ENCODE measurements around the gene LLGL2. TPM values are rescaled to one million over a fixed set of nuclear protein-coding genes. Genes with fewer than 3 reads are reported as not detected.
A peak's percentile ranks its signal among the peaks of the same experiment; 100 is the strongest.

The LLGL2 gene
- total RNA-seq, 4 donors from 2014 or later, result 40.0 to 101 (median 67.3) TPM

DNA sequence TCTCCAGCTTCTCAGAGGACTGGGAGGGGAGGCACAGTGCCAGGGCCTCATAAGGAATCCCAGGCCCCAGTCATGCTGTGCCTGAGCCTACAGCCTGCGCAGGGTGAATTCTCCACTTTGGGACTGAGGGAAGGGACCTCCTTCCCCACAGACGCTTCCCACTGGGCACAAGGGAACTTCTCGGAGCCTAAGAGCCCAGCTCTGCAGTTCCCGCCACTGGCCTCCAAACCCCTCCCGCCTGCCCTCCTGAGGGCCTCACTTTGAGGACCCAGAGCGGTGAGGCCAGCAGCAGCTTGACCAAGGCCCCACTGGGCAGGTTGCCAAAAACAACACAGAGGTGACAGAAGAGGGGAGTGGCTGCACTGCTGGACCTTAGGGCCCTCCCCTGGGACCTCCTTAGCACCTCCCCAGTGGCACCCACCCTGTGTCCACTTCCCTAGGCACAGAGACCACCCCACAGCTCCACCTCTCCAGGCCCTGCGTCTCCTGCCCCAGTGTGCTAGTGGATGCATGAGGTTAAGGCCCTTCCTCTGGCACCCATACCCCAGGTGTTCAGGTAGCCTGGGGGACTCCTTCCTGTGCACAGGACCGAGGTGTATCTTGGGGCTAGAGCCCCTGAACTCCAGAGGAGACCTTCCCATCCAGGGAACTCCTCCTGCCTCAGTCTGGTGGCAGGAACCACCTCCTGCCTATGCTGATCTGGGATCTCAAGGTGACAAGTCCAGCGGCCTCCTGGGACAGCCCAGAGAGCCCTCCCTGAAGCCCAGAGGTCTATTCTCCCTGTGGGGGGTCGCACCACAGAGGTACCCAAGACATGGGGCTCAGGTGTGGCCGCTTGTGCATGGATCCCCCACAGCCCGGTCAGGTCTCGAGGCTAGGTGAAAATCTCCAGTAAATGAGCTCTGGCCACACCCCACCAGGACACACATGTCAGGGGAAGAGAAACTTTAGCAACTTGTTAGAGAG, 13.6 kb upstream of the LLGL2 start:
- TF ChIP-seq, protein P1, sequence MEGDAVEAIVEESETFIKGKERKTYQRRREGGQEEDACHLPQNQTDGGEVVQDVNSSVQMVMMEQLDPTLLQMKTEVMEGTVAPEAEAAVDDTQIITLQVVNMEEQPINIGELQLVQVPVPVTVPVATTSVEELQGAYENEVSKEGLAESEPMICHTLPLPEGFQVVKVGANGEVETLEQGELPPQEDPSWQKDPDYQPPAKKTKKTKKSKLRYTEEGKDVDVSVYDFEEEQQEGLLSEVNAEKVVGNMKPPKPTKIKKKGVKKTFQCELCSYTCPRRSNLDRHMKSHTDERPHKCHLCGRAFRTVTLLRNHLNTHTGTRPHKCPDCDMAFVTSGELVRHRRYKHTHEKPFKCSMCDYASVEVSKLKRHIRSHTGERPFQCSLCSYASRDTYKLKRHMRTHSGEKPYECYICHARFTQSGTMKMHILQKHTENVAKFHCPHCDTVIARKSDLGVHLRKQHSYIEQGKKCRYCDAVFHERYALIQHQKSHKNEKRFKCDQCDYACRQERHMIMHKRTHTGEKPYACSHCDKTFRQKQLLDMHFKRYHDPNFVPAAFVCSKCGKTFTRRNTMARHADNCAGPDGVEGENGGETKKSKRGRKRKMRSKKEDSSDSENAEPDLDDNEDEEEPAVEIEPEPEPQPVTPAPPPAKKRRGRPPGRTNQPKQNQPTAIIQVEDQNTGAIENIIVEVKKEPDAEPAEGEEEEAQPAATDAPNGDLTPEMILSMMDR (IDR thresholded peaks at IDR 0.05), result no peak
- TF ChIP-seq POLR2A (IDR thresholded peaks at IDR 0.05), result no peak
- Histone ChIP-seq H3K36me3 (peaks cover 1 to 24% (median 5%) of the 10 kb centered on the region in 3 donors), H3K27me3 (no peaks in the 10 kb centered on the region), H3K9me3 (no peaks in the 10 kb centered on the region), H3K4me1 (peaks cover 29 to 92% (median 51%) of the 10 kb centered on the region in 3 donors), H3K27ac (peak overlapping the region; percentile 16 to 95 (median 92)), H3K4me3 (peak overlapping the region in 3 of 4 donors; percentile 13 to 98 (median 94))
- no peak for DNase-seq
- intact Hi-C loops (cut with DNase I), result no loop called here
- WGBS, 2 donors, result 46 to 51% methylated on average over 2 of the region's 13 CpGs

DNA sequence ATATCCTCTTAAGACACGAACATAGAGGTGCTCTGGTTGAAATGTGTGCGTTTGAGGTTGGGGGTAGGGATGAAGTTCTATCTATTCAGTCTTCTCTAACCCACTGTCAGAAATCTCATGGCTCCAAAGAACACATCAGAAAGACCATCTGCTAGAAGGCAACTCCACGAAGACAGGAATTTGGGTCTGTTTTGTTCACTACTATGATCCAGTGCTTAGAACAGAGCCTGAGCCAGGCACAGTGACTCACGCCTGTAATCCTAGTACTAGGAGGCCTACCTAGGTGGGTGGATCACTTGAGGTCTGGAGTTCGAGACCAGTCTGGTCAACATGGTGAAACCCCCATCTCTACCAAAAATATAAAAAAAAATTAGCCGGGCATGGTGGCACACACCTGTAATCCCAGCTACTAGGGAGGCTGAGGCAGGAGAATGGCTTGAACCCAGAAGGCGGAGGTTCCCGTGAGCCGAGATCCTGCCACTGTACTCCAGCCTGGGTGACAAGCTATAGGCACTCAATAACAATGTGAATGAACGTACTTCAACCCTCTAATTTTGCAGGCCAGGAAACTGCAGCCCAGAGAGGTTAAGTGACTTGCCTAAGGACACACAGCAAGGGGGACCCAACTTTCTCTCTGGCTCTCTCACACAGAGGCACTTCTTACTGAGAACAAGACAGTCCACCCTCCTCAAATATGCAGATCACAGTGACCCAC, 12.4 kb upstream of the LLGL2 start:
- whole genome bisulfite sequencing, 2 donors, result 58 to 63% methylated on average over 7 to 9 of the region's 10 CpGs
- peaks cover 39 to 96% (median 62%) of the 10 kb centered on the region in 3 donors for H3K4me1 ChIP-seq
- no peaks in the 10 kb centered on the region for H3K9me3 ChIP-seq
- peak overlapping the region in 3 of 4 donors; percentile 73 to 98 (median 94) for H3K4me3 ChIP-seq
- H3K27me3 ChIP-seq, result no peaks in the 10 kb centered on the region
- no peak for TF ChIP-seq POLR2A (IDR thresholded peaks at IDR 0.05)
- TF ChIP-seq, protein P1 (IDR thresholded peaks at IDR 0.05), result no peak
- no peak for DNase-seq
- intact Hi-C loops (cut with DNase I), result no loop called here
- peaks cover 0 to 12% (median 0%) of the 10 kb centered on the region in 3 donors for H3K36me3 ChIP-seq
- peak overlapping the region in 3 of 4 donors; percentile 90 to 95 (median 93) for H3K27ac ChIP-seq

DNA sequence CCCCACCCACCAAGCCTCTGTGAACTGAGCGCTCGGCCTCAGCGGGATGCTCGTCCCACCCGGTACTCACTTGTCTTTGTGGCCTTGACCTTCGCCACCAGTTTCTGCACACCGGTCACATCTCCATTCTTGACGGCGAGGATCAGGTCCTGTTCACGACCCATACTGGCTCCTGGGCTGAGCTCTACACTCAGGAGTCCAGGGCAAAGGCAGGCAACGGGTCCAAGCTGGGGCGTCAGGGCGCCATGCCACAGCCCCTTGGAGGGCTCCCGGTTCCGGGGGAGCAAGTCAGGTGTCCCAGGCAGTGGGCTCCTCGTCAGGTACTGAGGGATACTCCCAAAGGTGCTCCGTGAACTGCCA, 11.9 kb upstream of the LLGL2 start:
- Histone ChIP-seq H3K27ac (peak overlapping the region; percentile 90 to 95 (median 92)), H3K4me1 (peaks cover 39 to 96% (median 62%) of the 10 kb centered on the region in 3 donors), H3K36me3 (peaks cover 0 to 9% (median 0%) of the 10 kb centered on the region in 3 donors), H3K9me3 (no peaks in the 10 kb centered on the region), H3K27me3 (no peaks in the 10 kb centered on the region), H3K4me3 (peak overlapping the region; percentile 73 to 98 (median 92))
- 85% methylated on average over 9 of the region's 17 CpGs; no CpG with 5 or more reads in 1 of the 2 donors for WGBS, 2 donors
- no peak for DNase-seq
- intact Hi-C loops (cut with DNase I), result no loop called here
- TF ChIP-seq, protein P1 (IDR thresholded peaks at IDR 0.05), result no peak
- TF ChIP-seq POLR2A (IDR thresholded peaks at IDR 0.05), result no peak

DNA sequence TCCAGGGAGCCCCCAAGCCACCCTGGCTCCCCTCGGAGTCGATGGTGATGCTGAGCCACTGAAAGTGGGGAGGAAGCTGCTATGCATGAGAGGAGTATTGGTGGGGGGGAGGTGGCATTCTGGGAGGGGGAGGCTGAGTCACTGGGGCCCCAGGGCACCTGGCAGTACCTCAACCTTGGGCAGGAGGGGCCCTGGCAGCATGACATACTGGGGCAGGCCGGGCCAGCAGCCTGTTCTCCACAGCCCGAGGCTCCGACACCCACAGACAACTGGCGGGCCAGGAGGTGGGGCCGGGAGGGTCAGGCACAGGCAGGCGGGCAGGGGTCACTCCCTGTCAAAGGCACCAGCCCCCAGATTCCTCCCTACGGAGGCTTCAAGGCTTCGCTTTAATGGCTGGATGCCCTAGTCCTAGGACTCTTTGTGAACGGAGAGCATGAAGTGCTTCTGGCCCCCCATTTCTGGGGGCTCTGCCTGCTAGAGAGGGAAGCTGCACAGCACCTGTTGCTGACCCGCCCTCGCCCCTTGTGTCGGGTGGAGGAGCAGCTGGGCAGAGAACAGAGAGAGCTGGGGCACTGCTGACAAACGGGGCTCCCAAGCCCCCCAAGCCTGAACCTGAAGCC, 11.1 kb upstream of the LLGL2 start:
- H3K4me1 ChIP-seq, result peaks cover 39 to 93% (median 56%) of the 10 kb centered on the region in 3 donors
- H3K27ac ChIP-seq, result peak overlapping the region; percentile 90 to 95 (median 92)
- H3K27me3 ChIP-seq, result no peaks in the 10 kb centered on the region
- WGBS, 2 donors, result 20 to 40% methylated on average over 1 to 2 of the region's 15 CpGs
- peak in 1 of 4 donors; percentile 17 for TF ChIP-seq POLR2A (IDR thresholded peaks at IDR 0.05)
- TF ChIP-seq, protein P1 (IDR thresholded peaks at IDR 0.05), result no peak
- H3K36me3 ChIP-seq, result peaks cover 0 to 10% (median 0%) of the 10 kb centered on the region in 3 donors
- peak overlapping the region; percentile 73 to 98 (median 92) for H3K4me3 ChIP-seq
- no peaks in the 10 kb centered on the region for H3K9me3 ChIP-seq
- DNase-seq, result no peak
- intact Hi-C loops (cut with DNase I), result no loop called here

Data from esophagus squamous epithelium (tissue), 5 donors.